Vagina (tissue), 2 donors: ENCODE measurements around the gene CLEC18B. TPM values are rescaled to one million over a fixed set of nuclear protein-coding genes. Genes with fewer than 3 reads are reported as not detected.
"Not testable (repeated sequence)": the region's sequence is repeated elsewhere in the genome, so short reads cannot be mapped to it uniquely, and the experiment has no call there.

ENCODE experiments used
- DNase-seq, 2 donors: peaks; one replicate each; pipeline ENCODE4 v3.0.0-alpha.2; 2017; ENCODE audit errors: extremely low spot score in 2 of 2
- H3K27ac ChIP-seq: fragments of 200-600 bp; sonication (generic); one replicate; pipeline ENCODE4 v1.5.1; 2019
- H3K27me3 ChIP-seq: fragments of 200-600 bp; sonication (generic); one replicate; pipeline ENCODE4 v1.5.1; 2019
- H3K36me3 ChIP-seq, 2 donors: fragments of 200-600 bp; sonication (generic); one replicate each; pipeline ENCODE4 v1.5.1; 2017 to 2019
- H3K4me1 ChIP-seq: fragments of 200-600 bp; sonication (generic); one replicate; pipeline ENCODE4 v1.5.1; 2019
- H3K4me3 ChIP-seq, 2 donors: fragments of 200-600 bp; sonication (generic); 1 replicate in 1 of 2; 2 replicates in 1 of 2; pipeline ENCODE4 v1.5.1; 2016 to 2019
- H3K9me3 ChIP-seq: fragments of 200-600 bp; sonication (generic); one replicate; pipeline ENCODE4 v1.5.1; 2019
- POLR2A ChIP-seq, 2 donors: fragments of 450-650 bp; IDR thresholded peaks; one replicate each; pipeline ENCODE4 v1.6.1; 2017; ENCODE audit warnings: antibody characterized with exemption in 2 of 2, mild to moderate bottlenecking in 2 of 2, moderate library complexity in 2 of 2
- POLR2AphosphoS5 ChIP-seq, 2 donors: sonication (generic); formaldehyde crosslinking; IDR thresholded peaks; one replicate each; pipeline ENCODE4 v1.9.0; 2017; ENCODE audit warnings: antibody characterized with exemption in 2 of 2, mild to moderate bottlenecking in 2 of 2, low read depth in 1 of 2; ENCODE audit not compliant: insufficient read depth in 1 of 2
- intact Hi-C: fragments of 100-400 bp; cut with DNase I; formaldehyde crosslinking; loops from one replicate; pipeline ENCODE4 v1.15.1; 2023
- total RNA-seq: library from RNA; depleted of rRNA; stranded (reverse); fragments of >200 nt; gene quantifications from one replicate; pipeline ENCODE4 v1.2.3, GENCODE V29; 2016
- TF ChIP-seq, protein P1 (sequence below), 3 experiments: fragments of 450-650 bp in 2 of 3; fragments of 200-600 bp in 1 of 3; sonication (generic) in 1 of 3; IDR thresholded peaks; one replicate each; pipeline ENCODE4 v1.5.1; 2017 to 2019; ENCODE audit warnings: antibody characterized with exemption in 3 of 3, mild to moderate bottlenecking in 2 of 3, moderate library complexity in 2 of 3

CLEC18B gene
- total RNA-seq, 1 donor from 2014 or later: 6.4 TPM

DNA sequence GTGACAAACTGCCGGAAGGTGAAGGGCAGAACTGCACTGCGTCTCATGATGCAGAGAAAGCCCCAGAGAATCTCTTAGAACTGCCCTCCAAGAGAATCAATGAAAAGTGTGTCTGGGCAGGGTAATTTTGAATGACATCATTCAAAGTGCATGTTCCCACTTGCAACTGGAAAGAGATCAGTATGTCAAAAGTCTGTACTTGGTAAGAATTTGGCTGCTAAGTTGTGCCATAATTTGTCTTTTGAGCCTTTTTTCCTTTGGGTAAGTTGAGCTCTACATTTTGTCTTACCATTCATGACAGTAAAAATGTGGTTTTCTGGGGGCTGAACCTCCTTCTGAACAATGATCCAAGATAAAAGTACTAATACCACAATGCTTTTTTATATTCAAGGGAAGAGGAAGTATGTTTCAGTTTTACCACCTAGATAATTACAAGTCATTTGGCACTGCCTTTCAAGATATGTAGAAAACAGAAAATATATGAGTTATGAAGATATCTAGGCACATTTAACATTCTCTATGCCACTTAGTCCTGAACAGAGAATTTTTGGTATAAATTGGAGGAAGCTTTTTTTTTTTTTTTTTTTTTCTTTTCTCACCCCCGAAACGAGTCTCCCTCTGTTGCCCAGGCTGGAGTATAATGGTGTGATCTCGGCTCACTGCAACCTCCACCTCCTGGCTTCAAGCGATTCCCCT, 38.8 kb downstream of the CLEC18B start:
- H3K4me3 ChIP-seq, intact Hi-C loops, H3K27me3 ChIP-seq, H3K27ac ChIP-seq, H3K9me3 ChIP-seq, DNase-seq, H3K36me3 ChIP-seq, H3K4me1 ChIP-seq: not testable (repeated sequence)

DNA sequence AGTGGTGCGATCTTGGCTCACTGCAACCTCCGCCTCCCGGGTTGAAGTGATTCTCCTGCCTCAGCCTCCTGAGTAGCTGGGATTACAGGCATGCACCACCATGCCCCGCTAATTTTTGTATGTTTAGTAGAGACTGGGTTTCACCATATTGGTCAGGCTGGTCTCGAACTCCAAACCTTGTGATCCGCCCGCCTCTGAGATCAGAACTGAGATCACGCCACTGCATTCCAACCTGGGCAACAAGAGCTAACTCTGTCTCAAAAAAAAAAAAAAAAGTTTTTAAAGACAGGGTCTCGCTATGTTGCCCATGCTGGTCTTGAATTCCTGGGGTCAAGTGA, 47.5 kb downstream of the CLEC18B start:
- H3K4me1 ChIP-seq, H3K27me3 ChIP-seq, DNase-seq, H3K36me3 ChIP-seq, H3K27ac ChIP-seq, intact Hi-C loops, H3K9me3 ChIP-seq, H3K4me3 ChIP-seq: not testable (repeated sequence)

DNA sequence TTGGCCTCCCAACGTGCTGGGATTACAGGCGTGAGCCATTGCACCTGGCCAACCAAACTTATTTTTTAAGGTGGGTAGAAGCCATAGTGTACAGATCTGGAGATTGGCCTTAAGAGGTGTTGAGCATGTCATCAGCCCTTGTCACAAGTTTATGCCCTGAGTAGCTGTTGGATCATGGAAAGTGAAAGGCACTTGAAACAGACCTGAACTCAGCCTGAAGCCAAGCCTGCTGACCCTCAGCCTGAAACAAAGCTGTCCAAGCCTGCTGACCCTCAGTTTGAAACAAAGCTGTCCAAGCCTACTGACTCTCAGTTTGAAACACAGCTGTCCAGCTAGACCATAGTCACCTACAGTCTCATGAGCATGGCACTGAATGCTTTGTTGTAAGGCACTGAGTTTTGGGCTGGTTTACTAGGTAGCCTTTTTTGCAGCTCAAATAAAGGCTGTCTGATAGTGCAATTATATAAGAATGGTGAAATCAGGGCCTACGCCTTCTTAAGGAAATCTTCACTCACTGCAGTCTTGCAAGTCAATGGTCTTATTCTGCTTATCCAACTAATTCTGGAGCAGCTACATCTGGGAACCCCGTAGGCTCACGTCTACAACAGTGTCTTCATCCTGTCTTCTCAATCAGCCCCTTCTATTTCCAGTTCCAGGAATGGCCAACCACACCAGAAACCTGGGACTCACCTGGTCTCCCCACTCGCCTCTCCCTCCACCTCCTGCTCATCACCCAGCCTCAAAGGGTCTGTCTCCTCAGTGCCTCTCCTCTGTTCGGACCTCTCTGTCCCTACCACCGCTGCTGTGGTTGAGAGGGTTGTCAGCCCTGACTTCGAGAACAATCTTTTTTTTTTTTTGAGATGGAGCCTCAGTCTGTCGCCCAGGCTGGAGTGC, 48.1 kb downstream of the CLEC18B start:
- H3K36me3 ChIP-seq: no peaks in the 10 kb centered on the region
- no peaks in the 10 kb centered on the region for H3K9me3 ChIP-seq
- TF ChIP-seq, protein P1, sequence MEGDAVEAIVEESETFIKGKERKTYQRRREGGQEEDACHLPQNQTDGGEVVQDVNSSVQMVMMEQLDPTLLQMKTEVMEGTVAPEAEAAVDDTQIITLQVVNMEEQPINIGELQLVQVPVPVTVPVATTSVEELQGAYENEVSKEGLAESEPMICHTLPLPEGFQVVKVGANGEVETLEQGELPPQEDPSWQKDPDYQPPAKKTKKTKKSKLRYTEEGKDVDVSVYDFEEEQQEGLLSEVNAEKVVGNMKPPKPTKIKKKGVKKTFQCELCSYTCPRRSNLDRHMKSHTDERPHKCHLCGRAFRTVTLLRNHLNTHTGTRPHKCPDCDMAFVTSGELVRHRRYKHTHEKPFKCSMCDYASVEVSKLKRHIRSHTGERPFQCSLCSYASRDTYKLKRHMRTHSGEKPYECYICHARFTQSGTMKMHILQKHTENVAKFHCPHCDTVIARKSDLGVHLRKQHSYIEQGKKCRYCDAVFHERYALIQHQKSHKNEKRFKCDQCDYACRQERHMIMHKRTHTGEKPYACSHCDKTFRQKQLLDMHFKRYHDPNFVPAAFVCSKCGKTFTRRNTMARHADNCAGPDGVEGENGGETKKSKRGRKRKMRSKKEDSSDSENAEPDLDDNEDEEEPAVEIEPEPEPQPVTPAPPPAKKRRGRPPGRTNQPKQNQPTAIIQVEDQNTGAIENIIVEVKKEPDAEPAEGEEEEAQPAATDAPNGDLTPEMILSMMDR (IDR thresholded peaks at IDR 0.05): no peak
- TF ChIP-seq POLR2AphosphoS5 (IDR thresholded peaks at IDR 0.05; ENCODE audit: insufficient read depth in 1 of 2, low read depth in 1 of 2) (no peak), POLR2A (IDR thresholded peaks at IDR 0.05) (no peak)
- H3K27ac ChIP-seq: no peak overlapping the region
- no peak overlapping the region for H3K4me3 ChIP-seq
- no peaks in the 10 kb centered on the region for H3K4me1 ChIP-seq
- DNase-seq: no peak
- intact Hi-C loops: no loop called here
- no peaks in the 10 kb centered on the region for H3K27me3 ChIP-seq

DNA sequence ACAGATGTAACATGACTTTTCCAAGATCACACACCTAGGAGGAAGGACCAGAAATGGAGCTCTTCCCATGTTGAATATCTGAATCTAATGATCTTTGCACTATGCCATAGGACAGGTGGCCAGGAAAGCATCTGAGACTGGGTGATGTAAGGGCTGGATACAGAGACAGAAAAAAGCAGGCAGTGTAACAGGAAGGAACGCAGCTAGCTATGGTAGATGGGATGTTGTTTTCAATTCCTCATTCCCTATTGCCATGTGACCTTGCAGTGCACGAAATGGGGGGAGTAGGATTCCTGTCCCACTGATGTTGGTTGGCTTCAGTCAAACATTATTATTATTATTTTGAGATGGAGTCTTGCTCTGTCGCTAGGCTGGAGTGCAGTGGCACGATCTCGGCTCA, 48.9 kb downstream of the CLEC18B start:
- Histone ChIP-seq H3K27ac (no peak overlapping the region), H3K4me1 (no peaks in the 10 kb centered on the region), H3K36me3 (no peaks in the 10 kb centered on the region), H3K9me3 (no peaks in the 10 kb centered on the region), H3K4me3 (no peak overlapping the region), H3K27me3 (no peaks in the 10 kb centered on the region)
- intact Hi-C loops: no loop called here
- TF ChIP-seq, protein P1 (IDR thresholded peaks at IDR 0.05): no peak
- TF ChIP-seq POLR2AphosphoS5 (IDR thresholded peaks at IDR 0.05; ENCODE audit: insufficient read depth in 1 of 2, low read depth in 1 of 2) (no peak), POLR2A (IDR thresholded peaks at IDR 0.05) (no peak)
- no peak for DNase-seq

DNA sequence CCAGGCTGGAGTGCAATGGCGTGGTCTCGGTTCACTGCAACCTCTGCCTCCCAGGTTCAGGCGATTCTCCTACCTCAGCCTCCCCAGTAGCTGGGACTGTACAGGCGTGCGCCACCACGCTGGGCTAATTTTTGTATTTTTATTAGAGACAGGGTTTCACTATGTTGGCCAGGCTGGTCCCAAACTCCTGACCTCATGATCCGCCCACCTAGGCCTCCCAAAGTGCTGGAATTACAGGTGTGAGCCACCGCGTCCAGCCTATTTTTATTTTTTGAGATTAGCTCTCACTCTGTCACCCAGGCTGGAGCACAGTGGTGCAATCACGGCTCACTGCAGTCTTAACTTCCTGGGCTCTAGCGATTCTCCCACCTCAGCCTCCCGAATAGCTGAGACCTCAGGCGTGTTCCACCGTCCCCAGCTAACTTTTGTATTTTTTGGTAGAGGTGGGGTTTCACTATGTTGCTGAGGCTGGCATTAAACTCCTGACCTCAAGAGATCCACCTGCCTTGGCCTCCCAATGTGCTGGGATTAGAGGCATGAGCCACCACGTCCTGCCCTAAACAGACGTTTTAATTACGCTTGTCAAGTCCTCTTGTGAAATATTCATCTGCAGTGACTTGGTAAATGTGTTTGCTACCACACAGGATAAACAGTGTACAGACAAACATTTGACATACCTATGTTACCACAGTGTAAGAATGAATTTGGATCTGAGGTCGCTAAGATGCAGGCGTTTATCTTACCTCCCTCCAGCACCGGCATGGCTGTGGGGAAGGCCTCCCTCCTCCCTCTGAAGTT, 50.7 kb downstream of the CLEC18B start:
- DNase-seq, H3K4me1 ChIP-seq, H3K4me3 ChIP-seq, H3K9me3 ChIP-seq, H3K36me3 ChIP-seq, H3K27ac ChIP-seq, H3K27me3 ChIP-seq, intact Hi-C loops: not testable (repeated sequence)

DNA sequence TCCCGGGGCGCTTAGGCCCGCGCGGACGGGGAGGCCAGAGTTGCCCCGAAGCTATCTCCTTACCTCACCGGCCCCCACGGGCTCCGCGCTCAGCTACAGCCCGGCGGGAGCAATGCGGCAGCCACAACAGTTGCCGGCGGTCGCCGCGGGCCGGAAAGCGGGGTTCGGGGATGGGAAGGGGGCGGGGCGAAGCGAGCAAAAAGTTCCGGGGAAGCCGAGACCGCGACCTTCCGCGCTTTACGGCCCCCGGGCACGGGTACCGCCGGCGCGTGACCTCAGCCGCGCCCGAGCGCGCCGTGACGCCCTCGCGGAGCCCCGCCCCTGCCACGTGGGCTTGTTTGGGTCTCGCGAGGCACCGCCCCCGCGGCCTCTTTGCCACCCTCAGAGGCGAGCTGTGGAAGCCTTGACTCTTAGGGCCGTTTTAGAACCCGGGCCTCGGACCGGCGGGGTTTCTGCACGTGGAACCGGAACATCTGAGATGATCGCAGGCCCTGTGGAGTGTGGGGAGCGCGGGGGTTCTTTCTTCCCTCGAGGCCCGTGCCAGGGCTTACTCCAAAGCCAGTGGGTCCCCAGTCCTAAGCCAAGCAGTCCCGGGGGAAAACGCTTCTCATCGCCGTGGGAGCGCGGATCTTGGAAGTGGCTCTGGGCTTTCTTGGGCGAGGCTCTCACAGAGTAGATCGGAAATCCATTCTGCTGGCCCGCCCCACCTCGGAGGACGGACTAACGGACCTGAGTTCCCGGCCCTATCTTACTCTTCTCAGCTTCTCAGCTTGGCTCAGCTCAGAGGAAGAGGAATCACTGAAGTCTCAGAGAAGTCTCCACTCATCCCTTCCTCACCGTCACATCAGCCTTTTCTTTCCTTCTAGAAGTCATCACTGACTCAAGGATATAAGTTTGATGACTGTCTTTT, 53.0 kb downstream of the CLEC18B start:
- H3K4me3 ChIP-seq: peak overlapping the region; percentile 75 to 85
- H3K27ac ChIP-seq: peak overlapping the region; percentile 88
- H3K4me1 ChIP-seq, intact Hi-C loops, H3K27me3 ChIP-seq, H3K9me3 ChIP-seq, H3K36me3 ChIP-seq: not testable (repeated sequence)
- peak in 1 of 2 donors; percentile 95 for DNase-seq
- peak; percentile 31 to 44 for TF ChIP-seq POLR2AphosphoS5 (IDR thresholded peaks at IDR 0.05; ENCODE audit: insufficient read depth in 1 of 2, low read depth in 1 of 2)

DNA sequence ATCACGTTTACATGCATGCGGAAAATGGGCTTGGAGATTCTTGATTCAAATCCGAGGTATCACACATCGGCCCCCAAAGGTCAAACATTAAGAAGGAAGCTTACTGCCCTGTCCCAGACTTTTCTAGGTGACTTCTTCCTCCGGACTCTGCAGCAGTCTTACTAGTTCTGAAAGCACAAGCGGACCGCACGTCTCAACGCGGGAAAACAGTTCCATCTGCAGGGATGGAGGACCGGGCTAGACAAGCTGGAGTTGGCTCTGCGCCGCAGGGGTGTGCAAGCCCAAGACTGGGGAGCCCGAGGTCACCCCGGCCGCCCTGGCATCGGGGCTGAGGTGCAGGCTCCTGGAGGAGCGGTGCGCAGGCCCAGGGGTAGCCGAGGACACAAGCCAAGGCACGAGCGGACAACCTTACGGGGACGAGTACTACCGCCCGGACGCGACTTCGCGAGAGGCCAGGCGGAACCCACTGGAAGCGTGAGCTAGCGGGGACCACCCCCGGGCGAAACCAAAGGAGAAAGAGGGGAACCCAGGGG, 53.7 kb downstream of the CLEC18B start:
- peak overlapping the region; percentile 88 for H3K27ac ChIP-seq
- intact Hi-C loops, H3K36me3 ChIP-seq, H3K4me1 ChIP-seq, H3K27me3 ChIP-seq, H3K9me3 ChIP-seq: not testable (repeated sequence)
- peak in 1 of 2 donors; percentile 93 for DNase-seq
- H3K4me3 ChIP-seq: peak overlapping the region; percentile 75 to 85

DNA sequence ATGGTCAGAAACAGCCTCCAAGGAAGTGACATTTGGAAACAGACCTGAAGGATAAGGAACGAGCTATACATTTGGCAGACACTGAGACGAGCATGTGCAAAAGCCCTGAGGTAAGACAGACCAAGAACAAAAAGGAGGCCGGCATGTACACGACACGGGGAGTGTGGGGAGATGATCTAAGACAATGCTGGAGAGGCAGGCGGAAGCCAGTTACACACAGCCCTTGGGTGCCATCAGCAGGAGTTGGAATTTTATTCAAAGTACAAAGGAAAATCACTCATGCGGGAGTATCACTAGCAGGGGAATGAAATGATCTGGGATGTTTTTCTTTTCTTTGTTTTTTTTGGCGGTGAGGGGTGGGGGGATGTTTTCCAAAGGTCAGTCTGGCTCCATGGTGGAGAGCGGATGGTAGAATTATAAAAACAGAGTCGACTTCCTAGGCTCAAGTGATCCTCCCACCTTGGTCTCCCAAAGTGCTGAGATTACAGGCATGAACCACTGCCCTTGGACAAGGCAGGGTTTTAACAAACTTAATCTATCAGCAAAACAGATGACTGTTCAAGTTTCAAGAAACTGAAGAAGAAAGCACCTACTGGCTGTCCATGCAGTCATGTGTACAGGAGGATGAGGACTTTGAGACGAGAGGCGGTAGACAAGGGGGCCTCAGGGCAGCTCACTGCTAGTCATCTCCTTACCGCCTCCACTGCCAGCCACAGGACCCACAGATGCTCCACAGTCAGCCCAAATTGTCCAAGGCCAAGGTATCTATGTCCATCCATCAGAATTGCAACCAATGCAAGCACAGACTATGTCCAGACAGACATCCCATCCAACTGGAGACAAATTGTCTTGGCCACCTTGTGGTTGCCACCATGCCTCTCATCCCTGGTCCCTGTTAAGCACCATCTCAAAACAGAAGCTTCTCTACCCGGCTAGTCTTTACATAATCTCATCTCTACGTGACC, 59.4 kb downstream of the CLEC18B start:
- DNase-seq, intact Hi-C loops, H3K27ac ChIP-seq, H3K4me1 ChIP-seq, H3K9me3 ChIP-seq, H3K4me3 ChIP-seq, H3K27me3 ChIP-seq: not testable (repeated sequence)
- H3K36me3 ChIP-seq: peaks cover 0 to 16% of the 10 kb centered on the region in 2 donors
